ENCODE measurements around the gene ACTR1B.
"Not testable (repeated sequence)": the region's sequence is repeated elsewhere in the genome, so short reads cannot be mapped to it uniquely, and the experiment has no call there.

The ACTR1B gene

GRCh38 chr2:97688062-97688827, 24.4 kb upstream of the ACTR1B start:
- DNase-seq (ENCODE audit: insufficient read length, low spot score) (no peak), FAIRE-seq (no peak)
- TF ChIP-seq CTCF (IDR thresholded peaks at IDR 0.05; ENCODE audit: insufficient read depth, missing control alignments): no peak

DNA sequence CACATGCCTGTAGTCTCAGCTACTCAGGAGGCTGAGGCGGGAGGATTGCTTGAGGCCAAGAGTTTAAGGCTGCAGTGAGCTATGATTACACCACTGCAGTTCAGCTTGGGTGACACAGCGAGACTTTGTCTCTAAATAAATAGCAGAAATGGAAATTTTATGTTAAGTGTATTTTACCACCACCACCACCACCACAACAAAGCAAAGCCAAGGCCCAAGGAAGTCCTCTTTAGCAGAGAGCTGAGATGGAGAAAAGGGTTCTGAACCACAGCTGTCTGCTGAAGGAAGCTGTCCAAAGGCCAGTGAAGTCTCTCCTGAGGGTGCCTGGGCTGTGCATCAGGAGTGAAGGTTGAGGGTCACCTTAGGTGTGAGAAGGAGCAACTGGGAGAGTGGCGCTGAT, 23.4 kb upstream of the ACTR1B start:
- DNase-seq (ENCODE audit: insufficient read length, low spot score); FAIRE-seq: not testable (repeated sequence)

DNA sequence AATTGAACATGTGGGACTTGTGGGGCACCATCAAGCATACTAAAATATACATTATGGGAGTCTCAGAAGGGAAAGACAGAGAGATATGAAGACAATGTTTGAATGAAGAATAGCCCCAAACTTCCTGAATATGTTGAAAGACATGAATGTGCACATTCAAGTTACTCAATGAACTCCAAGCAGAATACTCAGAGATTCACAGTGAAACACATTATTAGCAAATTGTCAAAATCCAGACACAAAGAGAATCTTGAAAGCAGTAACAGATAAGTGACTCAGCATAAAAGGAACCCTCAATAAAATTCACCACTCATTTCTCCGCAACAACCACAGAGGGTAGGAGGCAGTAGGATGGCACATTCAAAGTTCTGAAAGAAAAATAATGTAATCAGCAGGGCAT, 14.5 kb upstream of the ACTR1B start:
- TF ChIP-seq CTCF (IDR thresholded peaks at IDR 0.05; ENCODE audit: insufficient read depth, missing control alignments): no peak
- no peak for FAIRE-seq

DNA sequence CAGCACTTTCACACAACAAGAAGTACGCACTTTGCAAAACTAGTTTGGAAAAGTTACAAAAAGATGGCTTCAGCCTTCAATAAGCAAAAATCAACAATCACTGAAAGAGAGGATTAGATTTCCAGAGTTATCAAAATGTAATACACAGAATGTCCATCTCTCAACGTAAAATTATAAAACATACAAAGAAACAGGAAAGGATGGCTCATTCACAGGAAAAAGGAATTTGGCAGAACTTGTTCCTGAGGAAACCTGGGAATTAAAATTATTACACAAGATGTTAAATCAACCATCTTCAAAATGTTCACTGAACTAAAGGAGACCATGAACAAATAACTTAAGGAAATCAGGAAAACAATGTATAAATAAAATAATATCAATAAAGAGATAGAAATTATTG, 13.6 kb upstream of the ACTR1B start:
- FAIRE-seq: no peak
- DNase-seq (ENCODE audit: insufficient read length, low spot score): no peak
- no peak for TF ChIP-seq CTCF (IDR thresholded peaks at IDR 0.05; ENCODE audit: insufficient read depth, missing control alignments)

More for the DNA sequence above, 14.5 kb upstream of the ACTR1B start:
- DNase-seq (ENCODE audit: insufficient read length, low spot score): no peak

- DNase-seq (ENCODE audit: insufficient read length, low spot score) (no peak), FAIRE-seq (no peak)
- TF ChIP-seq CTCF (IDR thresholded peaks at IDR 0.05; ENCODE audit: insufficient read depth, missing control alignments): no peak
Measured at GRCh38 chr2:97676620-97677019, 12.8 kb upstream of the ACTR1B start.

DNA sequence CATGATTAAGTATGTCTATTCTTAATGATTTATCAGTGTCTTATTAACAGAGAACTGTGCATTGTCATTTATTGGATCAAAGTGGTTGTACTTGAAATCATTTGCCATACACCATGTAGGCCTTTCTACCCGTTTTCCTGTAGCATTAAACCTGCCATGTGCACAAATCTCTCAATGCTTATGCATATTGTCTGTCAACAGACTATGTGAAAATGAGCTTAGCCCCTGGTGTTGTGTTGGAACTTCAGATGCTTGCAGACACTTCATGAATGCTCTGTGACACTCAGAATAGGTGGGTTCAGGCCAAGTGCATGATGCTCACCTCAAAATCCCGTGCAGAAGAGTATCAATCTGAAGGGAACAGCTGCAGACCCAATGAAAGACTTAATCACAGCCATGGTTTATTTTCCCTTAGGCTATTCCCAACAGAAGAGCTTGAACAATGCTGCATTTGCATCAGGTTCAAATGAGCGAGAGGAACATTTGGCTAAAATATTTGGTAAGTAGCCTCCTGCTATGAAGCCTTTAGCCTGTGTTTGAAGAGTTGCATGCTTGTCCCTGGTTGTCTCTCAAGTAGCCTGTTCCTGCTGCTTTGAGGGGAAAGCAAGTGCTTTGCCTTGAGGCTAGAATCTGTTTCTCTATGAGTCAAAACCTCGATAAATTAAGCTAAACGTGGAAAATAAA, 11.7 kb upstream of the ACTR1B start:
- FAIRE-seq (no peak), DNase-seq (ENCODE audit: insufficient read length, low spot score) (no peak)
- no peak for TF ChIP-seq CTCF (IDR thresholded peaks at IDR 0.05; ENCODE audit: insufficient read depth, missing control alignments)

GRCh38 chr2:97673915-97674283, 10.1 kb upstream of the ACTR1B start:
- TF ChIP-seq CTCF (IDR thresholded peaks at IDR 0.05; ENCODE audit: insufficient read depth, missing control alignments): no peak
- FAIRE-seq: no peak
- no peak for DNase-seq (ENCODE audit: insufficient read length, low spot score)
